NK-92 (cell line): ENCODE results near the gene ASB9.
"Not testable (repeated sequence)": the region's sequence is repeated elsewhere in the genome, so short reads cannot be mapped to it uniquely, and the experiment has no call there.

Experiments
- DNase-seq: peaks from one replicate; lab custom pipeline; 2025; ENCODE audit not compliant: unreplicated experiment; lab: John Stamatoyannopoulos, UW

The ASB9 gene

GRCh38 chrX:15269618-15270521, at the start of gene ASB9:
Gene ASB9 (minus strand): TSS chrX:15270083. CDS start chrX:15269874, 209 bp downstream.
- no peak for DNase-seq

- no peak for DNase-seq
These were observed 49.2 kb upstream of the ASB9 start for GRCh38 chrX:15319075-15319474.

GRCh38 chrX:15315509-15315908, 45.6 kb upstream of the ASB9 start, which contains the start of gene ASB11:
Gene ASB11 (minus strand): TSS chrX:15315640. CDS start chrX:15315605, 35 bp downstream.
- no peak for DNase-seq

- no peak for DNase-seq
These were observed 44.6 kb upstream of the ASB9 start for GRCh38 chrX:15314472-15314871.

GRCh38 chrX:15311119-15311518, 41.2 kb upstream of the ASB9 start:
- no peak for DNase-seq

- DNase-seq, result no peak
These were observed 40.2 kb upstream of the ASB9 start for GRCh38 chrX:15310117-15310516.

GRCh38 chrX:15305899-15306298, 36.0 kb upstream of the ASB9 start:
- not testable (repeated sequence) for DNase-seq

- DNase-seq, result no peak
These were observed 32.0 kb upstream of the ASB9 start for GRCh38 chrX:15301924-15302323.

- no peak for DNase-seq
These were observed 30.3 kb upstream of the ASB9 start for GRCh38 chrX:15299941-15300851.

- DNase-seq, result no peak
These were observed 28.9 kb upstream of the ASB9 start for GRCh38 chrX:15298780-15299179.

GRCh38 chrX:15298201-15298600, 28.3 kb upstream of the ASB9 start:
- DNase-seq, result no peak

- DNase-seq, result no peak
These were observed 23.6 kb upstream of the ASB9 start for GRCh38 chrX:15293451-15293850.

GRCh38 chrX:15292861-15293260, 23.0 kb upstream of the ASB9 start:
- DNase-seq, result no peak

- no peak for DNase-seq
These were observed 7.7 kb upstream of the ASB9 start for GRCh38 chrX:15277604-15278003.

- DNase-seq, result no peak
These were observed 5.1 kb upstream of the ASB9 start for GRCh38 chrX:15274946-15275345.

GRCh38 chrX:15273275-15273674, 3.4 kb upstream of the ASB9 start:
- not testable (repeated sequence) for DNase-seq

GRCh38 chrX:15271757-15272156, 1.9 kb upstream of the ASB9 start:
- DNase-seq, result no peak

- no peak for DNase-seq
These were observed 763 bp downstream of the ASB9 start for GRCh38 chrX:15269120-15269519.

- DNase-seq, result no peak
These were observed 15.0 kb downstream of the ASB9 start for GRCh38 chrX:15254852-15255251.

GRCh38 chrX:15245896-15246295, 24.0 kb downstream of the ASB9 start:
- DNase-seq, result no peak

GRCh38 chrX:15244421-15244820, 25.5 kb downstream of the ASB9 start:
- DNase-seq, result no peak
